Natural killer cell (primary cell): Measurements from ENCODE around the gene IVNS1ABP. TPM values are rescaled to one million over a fixed set of nuclear protein-coding genes. Genes with fewer than 3 reads are reported as not detected.

ENCODE experiments used
- ATAC-seq, 3 donors: fragments of 150-1000 bp in 2 of 3; fragments of 200-7000 bp in 1 of 3; cut with Tn5 transposase; 1 replicate in 1 of 3; 2 replicates in 2 of 3; pipeline ENCODE4 v1.10.0; 2021; ENCODE audit warnings: mild to moderate bottlenecking in 2 of 3, moderate library complexity in 2 of 3
- DNase-seq, 2 donors: peaks; one replicate each; pipeline versions ENCODE4 v3.0.0 to v3.0.0-alpha.2; 2013 to 2021; ENCODE audit warnings: mixed read lengths in 1 of 2
- H3K27ac ChIP-seq: one replicate; pipeline ENCODE4 v1.5.1; 2013; ENCODE audit warnings: mild to moderate bottlenecking, low read length
- H3K27me3 ChIP-seq: one replicate; pipeline ENCODE4 v1.6.1; 2013; ENCODE audit warnings: low read length; ENCODE audit not compliant: control insufficient read depth, insufficient read depth
- H3K36me3 ChIP-seq: one replicate; pipeline ENCODE4 v1.6.1; 2013; ENCODE audit warnings: low read length; ENCODE audit not compliant: control insufficient read depth, insufficient read depth
- H3K4me1 ChIP-seq: one replicate; pipeline ENCODE4 v1.6.1; 2013; ENCODE audit warnings: low read length; ENCODE audit not compliant: control insufficient read depth, insufficient read depth
- H3K4me3 ChIP-seq: one replicate; pipeline ENCODE4 v1.5.1; 2013; ENCODE audit warnings: low read length
- H3K9me3 ChIP-seq: one replicate; pipeline ENCODE4 v1.6.1; 2013; ENCODE audit warnings: low read length; ENCODE audit not compliant: control insufficient read depth, insufficient read depth
- H3K27ac Mint-ChIP-seq, 2 donors: one replicate each; pipeline ENCODE4 v1.8.0; 2022; ENCODE audit warnings: mild to moderate bottlenecking in 2 of 2, mixed read lengths in 2 of 2, moderate library complexity in 1 of 2
- H3K27me3 Mint-ChIP-seq, 2 donors: one replicate each; pipeline ENCODE4 v1.8.0; 2022; ENCODE audit warnings: low read depth in 2 of 2, mixed read lengths in 2 of 2
- H3K36me3 Mint-ChIP-seq: one replicate; pipeline ENCODE4 v1.8.0; 2022; ENCODE audit warnings: mixed read lengths
- H3K4me1 Mint-ChIP-seq, 2 donors: one replicate each; pipeline ENCODE4 v1.8.0; 2022; ENCODE audit warnings: mixed read lengths in 2 of 2
- H3K4me3 Mint-ChIP-seq: one replicate; pipeline ENCODE4 v1.8.0; 2022; ENCODE audit warnings: mild to moderate bottlenecking, moderate library complexity, mixed read lengths
- H3K9me3 Mint-ChIP-seq, 2 donors: one replicate each; pipeline ENCODE4 v1.8.0; 2022; ENCODE audit warnings: mixed read lengths in 2 of 2
- CTCF ChIP-seq: fragments of 200-600 bp; IDR thresholded peaks from one replicate; pipeline ENCODE4 v1.8.0; 2022; ENCODE audit warnings: antibody characterized with exemption
- WGBS: methylation state at CpG from one replicate; pipeline ENCODE4 v1.1.7; 2013; ENCODE audit warnings: missing lambda C conversion rate; ENCODE audit not compliant: insufficient coverage; 5-methylcytosine and 5-hydroxymethylcytosine counted together
- intact Hi-C: fragments of 100-400 bp; cut with micrococcal nuclease; formaldehyde crosslinking; loops from one replicate; pipeline ENCODE4 v1.14.2; 2022
- total RNA-seq, 4 donors: library from RNA; stranded (reverse); fragments of 120-200 nt in 1 of 4; gene quantifications; one replicate each; pipeline versions ENCODE4 v1.2.3 to v1.2.4, GENCODE V29; 2013 to 2022

Gene IVNS1ABP
- total RNA-seq, 3 donors from 2014 or later (not counting 1 experiment from before 2014, with no cell fraction given), result 250 to 394 (median 299) TPM

GRCh38 chr1:185360714-185361113 lies 43.7 kb upstream of the IVNS1ABP start:
- H3K4me3 Mint-ChIP-seq, result no peak overlapping the region
- no peaks in the 10 kb centered on the region for H3K27me3 ChIP-seq
- peaks cover 4 to 8% of the 10 kb centered on the region in 2 donors for H3K9me3 Mint-ChIP-seq
- no peaks in the 10 kb centered on the region for H3K27me3 Mint-ChIP-seq
- TF ChIP-seq CTCF, result no peak
- no peak overlapping the region for H3K4me3 ChIP-seq
- H3K9me3 ChIP-seq, result no peaks in the 10 kb centered on the region
- ATAC-seq (no peak), DNase-seq (no peak)
- peaks cover 23% of the 10 kb centered on the region for H3K36me3 Mint-ChIP-seq
- H3K27ac Mint-ChIP-seq, result no peak overlapping the region
- intact Hi-C loops, result no loop called here
- no peak overlapping the region for H3K27ac ChIP-seq
- H3K36me3 ChIP-seq, result no peaks in the 10 kb centered on the region
- H3K4me1 Mint-ChIP-seq, result peaks cover 7 to 24% of the 10 kb centered on the region in 2 donors
- WGBS, result no CpG with 5 or more reads among the region's 1 CpG
- no peaks in the 10 kb centered on the region for H3K4me1 ChIP-seq

- H3K9me3 Mint-ChIP-seq, result peaks cover 4 to 8% of the 10 kb centered on the region in 2 donors
- H3K4me3 ChIP-seq, result no peak overlapping the region
- H3K36me3 Mint-ChIP-seq, result peaks cover 23% of the 10 kb centered on the region
- H3K9me3 ChIP-seq, result no peaks in the 10 kb centered on the region
- TF ChIP-seq CTCF, result no peak
- H3K27ac Mint-ChIP-seq, result no peak overlapping the region
- WGBS, result 87% methylated on average over 3 of the region's 3 CpGs
- no peaks in the 10 kb centered on the region for H3K4me1 ChIP-seq
- no peak overlapping the region for H3K27ac ChIP-seq
- no peak overlapping the region for H3K4me3 Mint-ChIP-seq
- peaks cover 7 to 24% of the 10 kb centered on the region in 2 donors for H3K4me1 Mint-ChIP-seq
- ATAC-seq (no peak), DNase-seq (no peak)
- intact Hi-C loops, result no loop called here
- H3K36me3 ChIP-seq, result no peaks in the 10 kb centered on the region
- H3K27me3 Mint-ChIP-seq, result no peaks in the 10 kb centered on the region
- H3K27me3 ChIP-seq, result no peaks in the 10 kb centered on the region
Observed at GRCh38 chr1:185358957-185359356, 41.9 kb upstream of the IVNS1ABP start.

- no peak overlapping the region for H3K4me3 Mint-ChIP-seq
- H3K27ac ChIP-seq, result no peak overlapping the region
- H3K27ac Mint-ChIP-seq, result no peak overlapping the region
- no peak for TF ChIP-seq CTCF
- intact Hi-C loops, result no loop called here
- DNase-seq (no peak), ATAC-seq (no peak)
- peaks cover 1 to 2% of the 10 kb centered on the region in 2 donors for H3K9me3 Mint-ChIP-seq
- H3K36me3 ChIP-seq, result no peaks in the 10 kb centered on the region
- no peaks in the 10 kb centered on the region for H3K27me3 Mint-ChIP-seq
- peaks cover 4% of the 10 kb centered on the region for H3K36me3 Mint-ChIP-seq
- H3K4me1 ChIP-seq, result no peaks in the 10 kb centered on the region
- H3K27me3 ChIP-seq, result no peaks in the 10 kb centered on the region
- H3K9me3 ChIP-seq, result no peaks in the 10 kb centered on the region
- H3K4me3 ChIP-seq, result no peak overlapping the region
- 91% methylated on average over 1 of the region's 2 CpGs for WGBS
- H3K4me1 Mint-ChIP-seq, result peaks cover 7% of the 10 kb centered on the region in 2 donors
Observed at GRCh38 chr1:185355947-185356346, 38.9 kb upstream of the IVNS1ABP start.

- Histone ChIP-seq H3K4me1 (no peaks in the 10 kb centered on the region), H3K4me3 (no peak overlapping the region), H3K27ac (no peak overlapping the region), H3K36me3 (no peaks in the 10 kb centered on the region), H3K9me3 (no peaks in the 10 kb centered on the region), H3K27me3 (no peaks in the 10 kb centered on the region)
- no peak for TF ChIP-seq CTCF
- no peak for ATAC-seq
- Mint-ChIP-seq H3K4me1 (peaks cover 0 to 5% of the 10 kb centered on the region in 2 donors), H3K27ac (no peak overlapping the region), H3K4me3 (no peak overlapping the region), H3K27me3 (no peaks in the 10 kb centered on the region), H3K36me3 (no peaks in the 10 kb centered on the region), H3K9me3 (no peaks in the 10 kb centered on the region)
- intact Hi-C loops, result no loop called here
- WGBS, result 96% methylated on average over 4 of the region's 4 CpGs
- DNase-seq, result no peak
Observed at GRCh38 chr1:185353124-185353523, 36.1 kb upstream of the IVNS1ABP start.
